Body of pancreas (tissue), 4 donors: ENCODE data around the gene LAPTM5. TPM values are rescaled to one million over a fixed set of nuclear protein-coding genes. Genes with fewer than 3 reads are reported as not detected.

ENCODE experiments used
- ATAC-seq: fragments of 150-250 bp; one replicate; pipeline ENCODE4 v1.9.1; 2016
- DNase-seq, 4 donors: peaks; one replicate each; pipeline ENCODE4 v3.0.0-alpha.2; 2019
- H3K27ac ChIP-seq, 4 donors: fragments of 200-600 bp; sonication (generic); 1 replicate in 3 of 4; 2 replicates in 1 of 4; pipeline versions ENCODE4 v1.5.1 to v1.6.1; 2016 to 2019; ENCODE audit warnings: mild to moderate bottlenecking in 1 of 4, mixed read lengths in 1 of 4, moderate library complexity in 1 of 4
- H3K27me3 ChIP-seq, 2 donors: fragments of 200-600 bp; sonication (generic); one replicate each; pipeline ENCODE4 v1.6.0; 2016; ENCODE audit warnings: mild to moderate bottlenecking in 1 of 2
- H3K36me3 ChIP-seq, 2 donors: fragments of 200-600 bp; sonication (generic); replicated peaks in 1 of 2; 2 replicates each; pipeline ENCODE4 v1.5.1; 2016; ENCODE audit warnings: low read depth in 2 of 2; ENCODE audit not compliant: insufficient read depth in 1 of 2
- H3K4me1 ChIP-seq: fragments of 200-600 bp; sonication (generic); one replicate; pipeline ENCODE4 v1.6.0; 2016
- H3K4me3 ChIP-seq, 2 donors: fragments of 200-600 bp; sonication (generic); 1 replicate in 1 of 2; 2 replicates in 1 of 2; pipeline ENCODE4 v1.5.1; 2016 to 2019
- H3K9me3 ChIP-seq, 3 donors: fragments of 200-600 bp; sonication (generic); 1 replicate in 2 of 3; 2 replicates in 1 of 3; pipeline ENCODE4 v1.5.1; 2016
- CTCF ChIP-seq, 7 experiments: fragments of 450-650 bp in 4 of 7; fragments of 200-600 bp in 3 of 7; sonication (generic) in 3 of 7; IDR thresholded peaks; one replicate each; pipeline ENCODE4 v1.5.1; 2016 to 2019; ENCODE audit warnings: antibody characterized with exemption in 7 of 7
- POLR2A ChIP-seq, 3 donors: fragments of 450-650 bp; IDR thresholded peaks; one replicate each; pipeline ENCODE4 v1.6.1; 2016; ENCODE audit warnings: antibody characterized with exemption in 3 of 3, mild to moderate bottlenecking in 2 of 3
- WGBS, 2 donors: methylation state at CpG; one replicate each; pipeline ENCODE4 v1.1.5; 2017; 5-methylcytosine and 5-hydroxymethylcytosine counted together
- intact Hi-C: fragments of 100-400 bp; cut with DNase I; formaldehyde crosslinking; loops from one replicate; pipeline ENCODE4 v1.15.1; 2023
- total RNA-seq, 2 donors: library from RNA; depleted of rRNA; stranded (reverse); fragments of >200 nt; gene quantifications; one replicate each; pipeline ENCODE4 v1.1.0, GENCODE V29; 2016

The LAPTM5 gene
- total RNA-seq, 2 donors from 2014 or later, result 6.3 to 25.2 TPM

DNA sequence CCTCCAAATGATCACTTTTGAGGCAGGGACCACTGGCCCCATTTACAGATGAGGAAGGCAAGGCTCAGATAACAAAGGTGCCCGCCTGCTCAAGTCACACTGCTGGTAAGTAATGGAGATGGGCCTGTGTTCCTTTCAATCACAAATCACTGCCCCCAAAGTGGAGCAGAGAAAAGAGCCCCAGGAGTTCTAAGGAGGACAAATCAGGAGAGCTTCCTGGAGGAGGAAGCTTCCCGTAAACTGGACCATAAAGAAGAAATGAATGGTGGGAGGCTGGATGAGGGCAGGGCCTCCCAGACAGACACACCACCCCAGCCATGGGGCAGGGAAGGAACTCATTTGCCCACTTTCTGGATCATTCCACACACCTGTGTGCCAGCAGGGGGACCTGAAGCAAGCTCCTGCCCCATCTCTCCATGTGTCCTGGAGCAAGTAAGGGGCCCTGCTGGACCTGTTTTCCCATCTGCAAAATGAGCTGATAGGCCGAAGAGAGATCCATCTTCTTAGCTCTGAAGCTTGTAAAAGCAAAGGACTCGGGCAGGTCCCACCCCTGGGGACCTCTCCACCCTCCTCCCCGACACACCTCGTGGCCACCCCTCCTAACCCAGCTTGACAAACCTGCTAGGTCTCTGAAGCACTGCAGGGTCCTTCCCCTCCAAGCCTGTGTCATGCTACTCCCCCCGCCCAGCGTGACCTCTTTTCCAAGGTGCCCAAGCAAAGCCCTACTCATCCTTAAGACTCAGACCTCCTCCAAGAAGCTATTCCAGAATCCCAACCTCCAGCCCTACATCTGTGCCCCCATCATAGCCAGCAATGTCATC is 5.5 kb downstream of the LAPTM5 start:
- DNase-seq (no peak), ATAC-seq (no peak)
- TF ChIP-seq CTCF (IDR thresholded peaks at IDR 0.05) (no peak), POLR2A (IDR thresholded peaks at IDR 0.05) (no peak)
- Histone ChIP-seq H3K27me3 (no peaks in the 10 kb centered on the region), H3K4me1 (no peaks in the 10 kb centered on the region), H3K4me3 (no peak overlapping the region), H3K9me3 (no peaks in the 10 kb centered on the region), H3K36me3 (no peaks in the 10 kb centered on the region), H3K27ac (no peak overlapping the region)
- intact Hi-C loops, result no loop called here
- 71 to 86% methylated on average over 7 to 8 of the region's 8 CpGs for WGBS, 2 donors

GRCh38 chr1:30750731-30751291 is 6.8 kb downstream of the LAPTM5 start:
- intact Hi-C loops, result no loop called here
- TF ChIP-seq POLR2A (IDR thresholded peaks at IDR 0.05) (no peak), CTCF (IDR thresholded peaks at IDR 0.05) (no peak)
- Histone ChIP-seq H3K9me3 (no peaks in the 10 kb centered on the region), H3K4me1 (peaks cover 7% of the 10 kb centered on the region), H3K4me3 (no peak overlapping the region), H3K36me3 (no peaks in the 10 kb centered on the region), H3K27ac (no peak overlapping the region), H3K27me3 (no peaks in the 10 kb centered on the region)
- WGBS, 2 donors, result 53 to 81% methylated on average over 5 to 10 of the region's 10 CpGs
- no peak for ATAC-seq
- no peak for DNase-seq

- Histone ChIP-seq H3K36me3 (no peaks in the 10 kb centered on the region), H3K27me3 (no peaks in the 10 kb centered on the region), H3K4me3 (no peak overlapping the region), H3K4me1 (peaks cover 7% of the 10 kb centered on the region), H3K27ac (no peak overlapping the region), H3K9me3 (no peaks in the 10 kb centered on the region)
- ATAC-seq (no peak), DNase-seq (peak in 1 of 4 donors; percentile 29)
- intact Hi-C loops, result no loop called here
- peak in 1 of 3 donors; percentile 5 for TF ChIP-seq POLR2A (IDR thresholded peaks at IDR 0.05)
- TF ChIP-seq CTCF (IDR thresholded peaks at IDR 0.05), result no peak
- 64 to 76% methylated on average over 23 of the region's 23 CpGs for WGBS, 2 donors
These were observed 7.6 kb downstream of the LAPTM5 start for GRCh38 chr1:30749691-30750583.

- H3K27ac ChIP-seq, result peak overlapping the region in 1 of 4 donors; percentile 54
- peaks cover 7% of the 10 kb centered on the region for H3K4me1 ChIP-seq
- no peak overlapping the region for H3K4me3 ChIP-seq
- no peak for DNase-seq
- intact Hi-C loops, result no loop called here
- H3K9me3 ChIP-seq, result no peaks in the 10 kb centered on the region
- no peak for ATAC-seq
- no peaks in the 10 kb centered on the region for H3K36me3 ChIP-seq
- WGBS, 2 donors, result 50 to 74% methylated on average over 16 of the region's 16 CpGs
- TF ChIP-seq CTCF (IDR thresholded peaks at IDR 0.05) (no peak), POLR2A (IDR thresholded peaks at IDR 0.05) (no peak)
- H3K27me3 ChIP-seq, result no peaks in the 10 kb centered on the region
These were observed 8.7 kb downstream of the LAPTM5 start for GRCh38 chr1:30748699-30749401.
